T-helper 1 cell treated with Interleukin-12 subunit alpha and Interleukin-12 subunit beta and Interleukin-4 antibody, amounts not matched to agents 30 μg/mL and 1 μg/mL, for 36 hours (primary cell): ENCODE measurements around the gene BABAM2.

Experiments used
- H3K27ac Mint-ChIP-seq: one replicate; pipeline ENCODE4 v1.8.0; 2021; ENCODE audit warnings: mild to moderate bottlenecking, mixed read lengths
- H3K27me3 Mint-ChIP-seq: one replicate; pipeline ENCODE4 v1.8.0; 2021; ENCODE audit warnings: low read depth, mixed read lengths
- H3K36me3 Mint-ChIP-seq: one replicate; pipeline ENCODE4 v1.8.0; 2021; ENCODE audit warnings: low read depth, mixed read lengths
- H3K4me1 Mint-ChIP-seq: one replicate; pipeline ENCODE4 v1.8.0; 2021; ENCODE audit warnings: low read depth, mixed read lengths
- H3K4me3 Mint-ChIP-seq: one replicate; pipeline ENCODE4 v1.8.0; 2021; ENCODE audit warnings: mild to moderate bottlenecking, moderate library complexity, mixed read lengths
- H3K9me3 Mint-ChIP-seq: one replicate; pipeline ENCODE4 v1.8.0; 2021; ENCODE audit warnings: mixed read lengths

Gene BABAM2

DNA sequence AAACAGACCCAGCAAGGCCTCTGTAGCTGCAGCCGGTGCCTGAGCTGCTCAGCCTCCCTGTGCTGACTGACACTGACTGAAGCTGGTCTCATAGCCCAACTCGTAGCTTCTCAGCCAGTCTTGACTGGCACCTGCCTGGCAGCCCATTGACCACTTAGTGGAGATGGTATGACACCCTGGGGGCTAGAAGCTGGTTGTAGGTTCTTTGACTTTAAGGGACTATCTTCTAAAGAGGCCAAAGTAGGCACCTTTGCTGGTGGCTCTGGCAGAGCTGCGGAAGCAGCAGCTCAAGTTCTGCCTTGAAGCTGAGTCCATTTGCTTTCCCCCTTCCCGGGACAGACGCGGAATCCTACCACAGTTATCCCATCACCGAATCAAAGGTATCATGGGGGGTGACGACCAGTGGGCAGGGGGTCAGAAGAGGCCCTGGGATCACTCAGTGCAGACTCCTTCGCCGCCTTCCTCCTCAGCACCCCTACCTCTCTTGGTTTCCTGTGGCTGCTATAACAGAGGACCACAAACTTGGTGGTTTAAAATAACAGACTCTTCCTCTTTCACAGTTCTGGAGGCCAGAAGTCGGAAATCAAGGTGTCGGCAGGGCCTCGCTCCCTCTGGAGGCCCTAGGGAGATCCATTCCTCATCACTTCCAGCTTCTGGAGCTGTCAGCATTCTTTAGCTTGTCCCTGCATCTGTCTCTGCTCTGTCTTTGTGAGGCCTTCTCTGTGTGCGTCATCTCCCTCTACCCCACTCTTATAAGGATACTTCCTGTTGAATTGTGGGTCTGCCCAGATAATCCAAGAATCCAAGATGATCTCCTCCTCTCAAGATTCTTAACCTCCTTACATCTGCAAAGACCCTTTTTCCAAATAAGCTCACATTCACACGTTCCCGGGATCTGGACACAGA is 488.4 kb downstream of the BABAM2 start:
- no peak overlapping the region for H3K27ac Mint-ChIP-seq

GRCh38 chr2:28380219-28380618 is 489.7 kb downstream of the BABAM2 start:
- Mint-ChIP-seq H3K27me3 (peaks cover 4% of the 10 kb centered on the region), H3K36me3 (no peaks in the 10 kb centered on the region), H3K4me1 (peaks cover 18% of the 10 kb centered on the region), H3K27ac (no peak overlapping the region), H3K4me3 (no peak overlapping the region), H3K9me3 (no peaks in the 10 kb centered on the region)

More for the DNA sequence above, 488.4 kb downstream of the BABAM2 start:
- H3K9me3 Mint-ChIP-seq = no peaks in the 10 kb centered on the region
- no peak overlapping the region for H3K4me3 Mint-ChIP-seq
- no peaks in the 10 kb centered on the region for H3K36me3 Mint-ChIP-seq
- peaks cover 18% of the 10 kb centered on the region for H3K4me1 Mint-ChIP-seq
- peaks cover 14% of the 10 kb centered on the region for H3K27me3 Mint-ChIP-seq

DNA sequence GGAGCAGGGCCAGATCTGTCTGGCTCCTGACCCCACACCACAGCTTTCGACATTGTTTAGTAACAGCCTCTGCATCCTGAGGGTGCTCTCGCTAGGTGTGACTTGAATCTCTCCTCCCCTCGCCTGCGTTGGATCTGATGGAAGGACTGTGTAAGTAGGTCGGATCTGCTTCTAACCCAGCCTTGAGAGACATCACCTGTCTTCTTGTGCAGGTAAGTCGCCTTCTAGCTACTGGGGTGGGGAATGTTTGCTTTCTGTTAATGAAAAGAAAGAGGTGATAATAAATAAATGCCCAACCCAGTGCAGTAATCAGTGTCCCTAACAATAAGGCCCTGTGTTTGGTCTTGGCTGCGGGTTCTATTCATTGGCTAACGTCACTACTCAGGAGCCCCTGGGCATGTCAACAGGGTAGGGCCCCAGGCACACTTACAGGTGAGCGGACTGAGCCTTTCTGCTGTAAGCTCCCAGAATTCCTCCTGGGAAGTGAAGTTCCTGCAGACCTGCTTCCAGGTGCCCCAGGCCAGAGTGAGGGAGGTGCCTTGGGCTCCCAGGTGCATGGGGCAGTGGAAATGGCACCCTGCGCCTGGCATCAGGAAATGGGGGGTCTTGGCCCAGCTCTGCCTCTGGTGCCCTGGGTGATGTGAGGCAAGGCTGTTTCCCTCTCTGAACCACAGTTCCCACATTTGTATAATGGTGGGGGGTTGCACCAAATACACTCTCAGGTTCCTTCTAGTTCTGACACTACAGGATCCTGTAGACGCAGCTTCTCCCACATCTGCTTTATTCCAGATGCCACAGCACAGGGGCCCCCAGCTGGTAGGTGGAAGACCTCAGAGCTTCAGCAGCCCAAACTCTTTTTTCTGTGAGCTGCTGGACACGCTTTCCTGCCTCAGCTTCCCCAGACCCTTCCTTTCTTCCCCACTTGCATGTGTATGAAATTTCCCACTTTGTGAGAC is 491.0 kb downstream of the BABAM2 start:
- no peak overlapping the region for H3K4me3 Mint-ChIP-seq
- peaks cover 4% of the 10 kb centered on the region for H3K27me3 Mint-ChIP-seq
- H3K36me3 Mint-ChIP-seq = no peaks in the 10 kb centered on the region
- H3K9me3 Mint-ChIP-seq = no peaks in the 10 kb centered on the region
- no peak overlapping the region for H3K27ac Mint-ChIP-seq
- peaks cover 18% of the 10 kb centered on the region for H3K4me1 Mint-ChIP-seq

- peaks cover 4% of the 10 kb centered on the region for H3K27me3 Mint-ChIP-seq
- H3K9me3 Mint-ChIP-seq = no peaks in the 10 kb centered on the region
- no peaks in the 10 kb centered on the region for H3K36me3 Mint-ChIP-seq
- no peak overlapping the region for H3K4me3 Mint-ChIP-seq
- H3K4me1 Mint-ChIP-seq = peaks cover 22% of the 10 kb centered on the region
- no peak overlapping the region for H3K27ac Mint-ChIP-seq
Observed at GRCh38 chr2:28382755-28383154, 492.2 kb downstream of the BABAM2 start.

- H3K27ac Mint-ChIP-seq = no peak overlapping the region
- no peaks in the 10 kb centered on the region for H3K27me3 Mint-ChIP-seq
- H3K4me3 Mint-ChIP-seq = no peak overlapping the region
- no peaks in the 10 kb centered on the region for H3K36me3 Mint-ChIP-seq
- no peaks in the 10 kb centered on the region for H3K9me3 Mint-ChIP-seq
- peaks cover 30% of the 10 kb centered on the region for H3K4me1 Mint-ChIP-seq
Observed at GRCh38 chr2:28387082-28387960, 496.8 kb downstream of the BABAM2 start.
